Sigmoid colon (tissue), 7 donors: ENCODE measurements around the gene DNAH17. TPM values are rescaled to one million over a fixed set of nuclear protein-coding genes. Genes with fewer than 3 reads are reported as not detected.

ENCODE experiments used
- DNase-seq: peaks from one replicate; pipeline ENCODE4 v3.0.0-alpha.2; 2019
- H3K27ac ChIP-seq, 4 donors: fragments of 200-600 bp; sonication (generic); one replicate each; pipeline ENCODE4 v1.5.1; 2016 to 2019; ENCODE audit warnings: mild to moderate bottlenecking in 1 of 4
- H3K27me3 ChIP-seq, 3 donors: fragments of 200-600 bp; sonication (generic); one replicate each; pipeline ENCODE4 v1.5.1; 2019; ENCODE audit warnings: mild to moderate bottlenecking in 1 of 3
- H3K36me3 ChIP-seq, 4 donors: fragments of 200-600 bp; sonication (generic); one replicate each; pipeline ENCODE4 v1.5.1; 2016 to 2019
- H3K4me1 ChIP-seq, 4 donors: fragments of 200-600 bp; sonication (generic); one replicate each; pipeline ENCODE4 v1.5.1; 2017 to 2019
- H3K4me3 ChIP-seq, 4 donors: fragments of 200-600 bp; sonication (generic); one replicate each; pipeline ENCODE4 v1.5.1; 2017 to 2019; ENCODE audit warnings: mild to moderate bottlenecking in 2 of 4, moderate library complexity in 1 of 4
- H3K9me3 ChIP-seq, 4 donors: fragments of 200-600 bp in 3 of 4; sonication (generic) in 3 of 4; one replicate each; pipeline versions ENCODE4 v1.5.1 to v1.6.1; 2013 to 2019
- CTCF ChIP-seq, 4 experiments: fragments of 450-650 bp in 3 of 4; fragments of 200-600 bp in 1 of 4; IDR thresholded peaks; one replicate each; pipeline ENCODE4 v1.5.1; 2016 to 2019; ENCODE audit warnings: antibody characterized with exemption in 4 of 4, mild to moderate bottlenecking in 3 of 4, moderate library complexity in 2 of 4
- EP300 ChIP-seq, 4 donors: sonication (generic); formaldehyde crosslinking; IDR thresholded peaks; one replicate each; pipeline ENCODE4 v1.6.1; 2017; ENCODE audit warnings: antibody characterized with exemption in 4 of 4
- POLR2A ChIP-seq, 2 donors: fragments of 450-650 bp; IDR thresholded peaks; one replicate each; pipeline ENCODE4 v1.6.1; 2016; ENCODE audit warnings: antibody characterized with exemption in 2 of 2, mild to moderate bottlenecking in 2 of 2, moderate library complexity in 2 of 2
- POLR2AphosphoS5 ChIP-seq, 4 donors: sonication (generic); formaldehyde crosslinking; IDR thresholded peaks; one replicate each; pipeline ENCODE4 v1.6.1; 2017; ENCODE audit warnings: antibody characterized with exemption in 4 of 4
- WGBS, 2 donors: extraction: QIAGEN DNeasy Blood & Tissue Kit; methylation state at CpG; one replicate each; pipeline ENCODE4 v1.1.7; 2013; 5-methylcytosine and 5-hydroxymethylcytosine counted together
- intact Hi-C: fragments of 100-400 bp; cut with DNase I; formaldehyde crosslinking; loops from one replicate; pipeline ENCODE4 v1.15.1; 2023
- polyA plus RNA-seq, 3 donors: library from polyadenylated mRNA; stranded (reverse); fragments of 200-250 nt; gene quantifications; one replicate each; pipeline ENCODE4 v1.2.3, GENCODE V29; 2013
- total RNA-seq, 4 donors: library from RNA; depleted of rRNA; stranded (reverse); fragments of >200 nt; gene quantifications; one replicate each; pipeline ENCODE4 v1.1.0, GENCODE V29; 2016
- donor health status: healthy with polysubstance abuse.
- donor health status: Bipolar disorder and iron deficiency.
- donor health status: healthy.

DNAH17 gene
- total and polyA plus RNA-seq, 7 donors: 0.07 to 0.68 (median 0.26) TPM; not detected in 3

DNA sequence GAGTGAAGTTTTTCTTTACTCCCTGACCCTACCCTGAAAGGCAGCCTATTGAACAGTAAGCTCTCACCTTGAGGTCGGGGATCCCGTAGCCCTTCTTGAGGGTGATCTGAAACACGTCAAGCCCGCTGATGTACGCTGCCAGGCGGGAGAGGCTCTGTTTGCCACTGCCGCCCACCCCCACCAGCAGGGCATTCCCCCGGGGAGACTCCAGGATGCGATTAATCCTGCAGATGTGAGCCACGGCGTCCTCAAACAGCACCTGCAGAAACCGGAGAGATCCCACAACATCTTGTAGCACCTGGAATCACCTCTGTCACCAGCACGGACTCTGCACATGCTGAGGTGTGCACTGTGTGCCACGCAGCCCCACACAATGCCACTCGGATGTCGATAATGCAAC, 102.0 kb downstream of the DNAH17 start:
- intact Hi-C loops: no loop called here
- Histone ChIP-seq H3K4me1 (peaks cover 0 to 10% (median 0%) of the 10 kb centered on the region in 4 donors), H3K27me3 (peaks cover 0 to 7% (median 0%) of the 10 kb centered on the region in 3 donors), H3K4me3 (no peak overlapping the region), H3K27ac (no peak overlapping the region), H3K9me3 (no peaks in the 10 kb centered on the region), H3K36me3 (no peaks in the 10 kb centered on the region)
- no peak for DNase-seq
- TF ChIP-seq EP300 (IDR thresholded peaks at IDR 0.05) (no peak), POLR2A (IDR thresholded peaks at IDR 0.05) (no peak), CTCF (IDR thresholded peaks at IDR 0.05) (no peak), POLR2AphosphoS5 (IDR thresholded peaks at IDR 0.05) (no peak)
- 85 to 86% methylated on average over 16 of the region's 16 CpGs for WGBS, 2 donors

DNA sequence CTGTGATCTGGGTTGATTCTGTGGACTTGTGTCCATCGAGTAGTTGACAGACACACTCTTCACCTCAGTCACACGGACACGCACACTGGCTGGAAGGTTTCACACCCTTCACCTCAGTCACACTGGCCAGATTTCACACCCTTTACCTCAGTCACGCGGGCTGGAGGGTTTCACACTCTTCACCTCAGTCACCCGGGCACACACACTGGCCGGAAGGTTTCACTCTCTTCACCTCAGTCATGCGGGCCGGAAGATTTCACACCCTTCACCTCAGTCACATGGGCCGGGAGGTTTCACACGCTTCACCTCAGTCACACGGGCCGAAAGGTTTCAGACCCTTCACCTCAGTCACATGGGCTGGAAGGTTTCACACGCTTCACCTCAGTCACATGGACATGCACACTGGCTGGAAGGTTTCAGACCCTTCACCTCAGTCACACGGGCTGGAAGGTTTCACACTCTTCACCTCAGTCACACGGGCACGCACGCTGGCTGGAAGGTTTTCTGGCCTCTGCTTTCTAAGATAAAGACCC, 102.5 kb downstream of the DNAH17 start:
- no peak for TF ChIP-seq POLR2AphosphoS5 (IDR thresholded peaks at IDR 0.05)
- no peak for TF ChIP-seq POLR2A (IDR thresholded peaks at IDR 0.05)
- no peak for TF ChIP-seq EP300 (IDR thresholded peaks at IDR 0.05)
- TF ChIP-seq CTCF (IDR thresholded peaks at IDR 0.05): no peak
- Histone ChIP-seq H3K4me3 (no peak overlapping the region), H3K27me3 (peaks cover 0 to 7% (median 0%) of the 10 kb centered on the region in 3 donors), H3K4me1 (peaks cover 0 to 10% (median 0%) of the 10 kb centered on the region in 4 donors), H3K9me3 (no peaks in the 10 kb centered on the region), H3K27ac (no peak overlapping the region), H3K36me3 (no peaks in the 10 kb centered on the region)
- no peak for DNase-seq
- intact Hi-C loops: no loop called here
- WGBS, 2 donors: 76 to 79% methylated on average over 18 of the region's 18 CpGs

DNA sequence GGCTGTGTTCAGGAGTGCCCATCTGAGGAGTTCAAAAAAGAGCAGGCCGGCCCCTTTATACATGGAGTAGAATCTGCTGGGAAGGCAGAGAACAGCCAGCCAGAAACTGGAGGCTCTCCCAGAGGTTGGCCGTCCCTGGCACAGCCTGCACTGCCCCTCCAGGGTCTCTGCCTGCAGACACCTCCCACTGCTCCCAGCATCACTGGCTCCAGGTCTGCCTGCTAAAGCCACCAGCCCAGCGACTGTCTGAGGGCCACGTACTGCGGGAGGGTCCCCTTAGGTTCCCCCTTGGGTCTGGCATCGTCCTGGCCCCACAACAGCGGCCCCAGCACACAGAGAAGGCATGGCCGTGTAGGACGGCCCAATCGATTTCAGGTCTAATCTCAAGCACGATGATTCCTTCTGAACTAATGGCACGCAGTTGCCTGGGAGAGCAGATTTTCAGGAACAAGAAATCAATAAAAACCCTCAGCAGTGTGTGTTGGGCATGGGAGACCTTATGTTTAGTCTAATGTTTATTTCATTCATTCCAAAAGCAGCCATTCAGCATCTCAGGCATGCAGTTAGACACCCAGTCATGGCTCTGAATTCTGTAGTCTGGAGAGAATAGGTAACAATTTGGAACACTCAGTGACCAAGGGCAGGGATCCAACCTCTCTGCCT, 103.1 kb downstream of the DNAH17 start:
- 86 to 90% methylated on average over 12 of the region's 12 CpGs for WGBS, 2 donors
- TF ChIP-seq EP300 (IDR thresholded peaks at IDR 0.05): no peak
- no peak for TF ChIP-seq POLR2AphosphoS5 (IDR thresholded peaks at IDR 0.05)
- no peak for TF ChIP-seq POLR2A (IDR thresholded peaks at IDR 0.05)
- peaks cover 0 to 10% (median 0%) of the 10 kb centered on the region in 4 donors for H3K4me1 ChIP-seq
- intact Hi-C loops: no loop called here
- no peak overlapping the region for H3K4me3 ChIP-seq
- no peaks in the 10 kb centered on the region for H3K9me3 ChIP-seq
- no peak for DNase-seq
- no peak overlapping the region for H3K27ac ChIP-seq
- H3K36me3 ChIP-seq: no peaks in the 10 kb centered on the region
- H3K27me3 ChIP-seq: peaks cover 0 to 7% (median 0%) of the 10 kb centered on the region in 3 donors

- peaks cover 0 to 7% (median 0%) of the 10 kb centered on the region in 3 donors for H3K27me3 ChIP-seq
- peaks cover 0 to 10% (median 0%) of the 10 kb centered on the region in 4 donors for H3K4me1 ChIP-seq
- no peak for DNase-seq
- no peak overlapping the region for H3K27ac ChIP-seq
- H3K9me3 ChIP-seq: no peaks in the 10 kb centered on the region
- WGBS, 2 donors: 80 to 82% methylated on average over 29 of the region's 29 CpGs
- H3K36me3 ChIP-seq: no peaks in the 10 kb centered on the region
- TF ChIP-seq POLR2A (IDR thresholded peaks at IDR 0.05) (no peak), POLR2AphosphoS5 (IDR thresholded peaks at IDR 0.05) (no peak), CTCF (IDR thresholded peaks at IDR 0.05) (no peak), EP300 (IDR thresholded peaks at IDR 0.05) (no peak)
- intact Hi-C loops: no loop called here
- H3K4me3 ChIP-seq: no peak overlapping the region
Measured at GRCh38 chr17:78472035-78472905, 104.9 kb downstream of the DNAH17 start.

DNA sequence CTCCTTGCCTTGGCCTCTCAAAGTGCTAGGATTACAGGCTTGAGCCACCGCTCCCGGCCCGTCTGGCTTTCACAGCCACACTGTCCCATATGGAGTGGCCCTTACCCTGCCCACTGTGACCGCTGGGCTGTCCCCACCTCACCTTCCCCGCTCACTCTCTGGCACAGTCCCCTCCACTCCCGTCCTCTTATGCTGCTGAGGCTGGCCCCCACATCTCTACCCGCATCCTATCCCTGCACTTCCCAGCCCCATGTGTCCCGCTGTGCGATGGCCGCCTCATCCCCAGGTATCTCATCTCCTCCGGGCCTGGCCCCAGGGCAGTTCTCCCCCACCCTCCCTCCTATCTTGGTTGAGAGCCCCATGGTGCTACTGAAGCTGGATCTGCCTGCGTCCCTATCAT, 105.6 kb downstream of the DNAH17 start:
- 92 to 94% methylated on average over 12 of the region's 12 CpGs for WGBS, 2 donors
- TF ChIP-seq EP300 (IDR thresholded peaks at IDR 0.05): no peak
- TF ChIP-seq POLR2A (IDR thresholded peaks at IDR 0.05): no peak
- no peak for TF ChIP-seq CTCF (IDR thresholded peaks at IDR 0.05)
- TF ChIP-seq POLR2AphosphoS5 (IDR thresholded peaks at IDR 0.05): no peak
- Histone ChIP-seq H3K27me3 (peaks cover 0 to 7% (median 0%) of the 10 kb centered on the region in 3 donors), H3K4me3 (no peak overlapping the region), H3K27ac (no peak overlapping the region), H3K36me3 (no peaks in the 10 kb centered on the region), H3K9me3 (no peaks in the 10 kb centered on the region), H3K4me1 (peaks cover 0 to 10% (median 0%) of the 10 kb centered on the region in 4 donors)
- DNase-seq: no peak
- intact Hi-C loops: no loop called here
